ENCODE measurements around the gene SLMAP.
"Not testable (repeated sequence)": the region's sequence is repeated elsewhere in the genome, so short reads cannot be mapped to it uniquely, and the experiment has no call there.

Gene SLMAP

DNA sequence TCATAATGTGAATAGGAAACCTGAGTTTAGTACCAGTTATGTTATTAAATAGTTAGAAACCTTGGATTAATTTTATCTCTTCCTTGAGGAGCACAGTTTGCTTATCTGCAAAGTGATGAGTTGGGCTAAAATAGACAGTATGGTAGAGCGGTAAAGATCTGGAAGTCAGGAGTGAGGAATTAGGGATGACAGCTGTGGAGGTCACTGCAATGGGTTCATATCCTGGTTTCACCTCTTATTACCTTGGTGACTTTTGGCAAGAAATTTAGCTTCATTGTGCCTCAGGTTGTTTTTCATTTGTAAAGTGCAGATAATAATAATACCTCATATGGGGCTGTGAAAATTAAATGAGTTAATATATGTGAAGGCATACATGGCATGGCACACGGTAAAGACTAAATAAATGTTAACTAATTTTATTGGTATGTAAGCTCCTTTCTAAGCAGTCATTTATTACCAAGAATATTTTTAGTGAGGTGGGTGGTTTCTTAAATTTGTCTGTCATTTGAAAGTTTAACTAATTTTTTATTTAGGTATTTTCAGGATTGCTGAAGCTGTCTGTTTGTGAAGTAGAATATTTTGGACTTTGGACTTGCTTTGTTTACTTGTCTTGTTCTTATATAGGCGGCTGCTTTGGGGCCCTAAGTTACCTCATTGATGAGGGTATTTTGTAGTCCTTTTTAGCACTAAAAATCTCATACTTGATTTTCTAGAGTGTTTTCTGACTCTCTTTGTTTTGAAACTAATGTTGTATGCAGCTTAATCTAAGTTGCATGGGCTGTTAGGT is 41.8 kb downstream of the SLMAP start:
- no peaks in the 10 kb centered on the region for H3K9me3 ChIP-seq (ENCODE audit: low read length)
- no peak overlapping the region for H3K4me3 ChIP-seq (ENCODE audit: low read depth in 1 of 2, low read length in 2 of 2)
- no peak overlapping the region for H3K9ac ChIP-seq (ENCODE audit: low read length)
- no peak overlapping the region for H3K27ac ChIP-seq (ENCODE audit: low read depth, low read length)
- H3K4me1 ChIP-seq (ENCODE audit: insufficient read depth, low read length) = peaks cover 34% of the 10 kb centered on the region
- no peaks in the 10 kb centered on the region for H3K36me3 ChIP-seq (ENCODE audit: insufficient read depth, low read length)
- H3K27me3 ChIP-seq (ENCODE audit: control insufficient read depth in 1 of 2, insufficient read depth in 2 of 2, low read length in 2 of 2) = no peaks in the 10 kb centered on the region

DNA sequence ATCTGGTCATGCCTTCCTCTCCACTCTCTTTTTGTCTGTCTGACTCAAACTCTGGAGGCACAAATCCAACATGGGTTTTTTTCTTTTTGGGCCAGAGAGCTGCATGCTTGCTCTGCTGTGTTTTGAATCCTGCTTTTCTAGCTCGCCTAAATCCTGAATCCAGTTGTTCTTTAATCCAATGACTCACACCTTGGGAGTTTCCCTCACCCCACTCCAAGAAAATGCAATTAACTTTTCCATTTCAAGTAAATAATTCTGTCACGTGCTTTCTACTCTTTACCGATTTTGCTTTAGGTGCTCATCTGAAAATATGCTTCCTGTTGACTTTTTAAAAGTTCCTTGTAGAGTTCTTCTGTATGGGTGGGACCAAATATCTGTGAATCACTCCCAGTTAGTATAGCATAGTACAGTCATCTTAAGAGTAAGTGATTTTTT is 47.6 kb downstream of the SLMAP start:
- peaks cover 27% of the 10 kb centered on the region for H3K4me1 ChIP-seq (ENCODE audit: insufficient read depth, low read length)
- no peaks in the 10 kb centered on the region for H3K9me3 ChIP-seq (ENCODE audit: low read length)
- no peaks in the 10 kb centered on the region for H3K27me3 ChIP-seq (ENCODE audit: control insufficient read depth in 1 of 2, insufficient read depth in 2 of 2, low read length in 2 of 2)
- no peak overlapping the region for H3K4me3 ChIP-seq (ENCODE audit: low read depth in 1 of 2, low read length in 2 of 2)
- no peak overlapping the region for H3K27ac ChIP-seq (ENCODE audit: low read depth, low read length)
- H3K9ac ChIP-seq (ENCODE audit: low read length) = no peak overlapping the region
- H3K36me3 ChIP-seq (ENCODE audit: insufficient read depth, low read length) = no peaks in the 10 kb centered on the region

DNA sequence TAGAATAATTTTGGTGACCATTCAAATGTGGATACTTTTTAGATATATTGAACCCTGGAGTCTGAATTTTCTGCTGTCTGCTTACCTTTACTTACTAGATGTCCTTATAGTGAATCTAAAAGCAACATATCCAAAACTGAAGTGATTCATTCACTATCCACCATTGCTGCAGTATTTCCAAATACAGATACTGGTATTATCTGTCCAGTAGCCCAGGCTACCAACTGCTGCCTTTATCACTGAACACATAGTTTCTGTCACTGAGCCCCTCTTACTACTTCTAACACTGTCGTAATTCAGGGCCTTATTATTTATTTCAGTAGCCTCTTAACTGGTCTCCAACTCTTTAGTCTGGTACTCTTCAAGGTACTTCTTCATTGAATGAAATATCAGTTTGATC is 49.2 kb downstream of the SLMAP start:
- Histone ChIP-seq H3K36me3 (ENCODE audit: insufficient read depth, low read length) (no peaks in the 10 kb centered on the region), H3K9ac (ENCODE audit: low read length) (no peak overlapping the region), H3K4me3 (ENCODE audit: low read depth in 1 of 2, low read length in 2 of 2) (no peak overlapping the region), H3K27me3 (ENCODE audit: control insufficient read depth in 1 of 2, insufficient read depth in 2 of 2, low read length in 2 of 2) (no peaks in the 10 kb centered on the region), H3K27ac (ENCODE audit: low read depth, low read length) (no peak overlapping the region), H3K4me1 (ENCODE audit: insufficient read depth, low read length) (peaks cover 30% of the 10 kb centered on the region), H3K9me3 (ENCODE audit: low read length) (no peaks in the 10 kb centered on the region)

DNA sequence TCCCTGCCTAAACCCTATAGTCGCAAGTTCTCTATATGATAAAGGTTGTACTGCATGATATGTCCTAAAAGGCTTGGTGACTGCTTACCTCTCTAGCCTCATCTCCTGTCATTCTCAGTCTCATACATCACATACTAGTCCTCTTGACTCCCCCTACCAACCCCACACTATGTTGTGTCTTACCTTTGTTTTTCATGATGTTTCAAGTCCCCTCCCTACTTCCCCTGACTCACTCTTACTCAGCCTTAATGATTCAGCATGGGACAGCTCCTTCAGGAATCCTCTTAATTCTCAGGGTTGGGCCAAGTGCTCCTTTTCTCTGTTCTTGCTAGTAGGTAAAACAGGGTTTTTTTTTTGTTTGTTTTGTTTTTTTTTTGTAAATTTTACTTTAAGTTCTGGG is 49.6 kb downstream of the SLMAP start:
- Histone ChIP-seq H3K36me3 (ENCODE audit: insufficient read depth, low read length) (no peaks in the 10 kb centered on the region), H3K27me3 (ENCODE audit: control insufficient read depth in 1 of 2, insufficient read depth in 2 of 2, low read length in 2 of 2) (no peaks in the 10 kb centered on the region), H3K9ac (ENCODE audit: low read length) (no peak overlapping the region), H3K9me3 (ENCODE audit: low read length) (no peaks in the 10 kb centered on the region), H3K4me1 (ENCODE audit: insufficient read depth, low read length) (peaks cover 34% of the 10 kb centered on the region), H3K27ac (ENCODE audit: low read depth, low read length) (no peak overlapping the region), H3K4me3 (ENCODE audit: low read depth in 1 of 2, low read length in 2 of 2) (no peak overlapping the region)

- H3K36me3 ChIP-seq (ENCODE audit: insufficient read depth, low read length); H3K27me3 ChIP-seq (ENCODE audit: control insufficient read depth in 1 of 2, insufficient read depth in 2 of 2, low read length in 2 of 2); H3K9ac ChIP-seq (ENCODE audit: low read length); H3K4me3 ChIP-seq (ENCODE audit: low read depth in 1 of 2, low read length in 2 of 2); H3K9me3 ChIP-seq (ENCODE audit: low read length); H3K27ac ChIP-seq (ENCODE audit: low read depth, low read length): not testable (repeated sequence)
- peaks cover 37% of the 10 kb centered on the region for H3K4me1 ChIP-seq (ENCODE audit: insufficient read depth, low read length)
Measured at GRCh38 chr3:57806195-57806594, 50.1 kb downstream of the SLMAP start.

DNA sequence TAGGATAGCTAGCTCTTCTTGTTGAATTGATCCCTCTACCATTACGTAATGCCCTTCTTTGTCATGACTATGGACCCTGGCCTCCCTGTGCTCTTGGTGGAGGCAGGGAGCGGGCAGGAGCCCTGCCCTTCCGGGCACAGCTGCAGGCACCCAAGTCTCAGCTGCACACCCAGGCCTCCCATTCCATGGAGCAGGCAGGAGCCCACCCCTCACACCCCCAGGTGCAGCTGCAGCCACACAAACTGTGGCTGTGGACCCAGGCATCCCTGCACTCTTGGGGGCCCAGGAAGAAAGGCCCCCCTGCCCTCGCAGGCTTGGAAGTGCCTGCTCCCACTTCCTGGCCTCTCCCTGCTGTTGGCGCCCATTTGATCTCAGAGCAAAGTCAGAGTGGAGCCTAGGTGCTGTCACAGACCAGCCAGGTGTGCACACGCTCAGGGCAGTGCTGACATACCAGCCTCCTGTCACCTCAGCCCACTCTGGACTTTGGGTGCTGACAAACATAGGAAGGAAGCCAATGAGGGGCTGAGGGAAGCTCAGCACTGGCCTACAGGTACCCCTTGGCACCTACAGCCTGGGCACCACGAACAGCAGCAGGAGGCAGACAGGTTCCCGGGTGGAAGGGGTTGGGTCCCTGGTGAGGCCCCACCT is 53.0 kb downstream of the SLMAP start:
- Histone ChIP-seq H3K9ac (ENCODE audit: low read length) (no peak overlapping the region), H3K4me1 (ENCODE audit: insufficient read depth, low read length) (peaks cover 16% of the 10 kb centered on the region), H3K4me3 (ENCODE audit: low read depth in 1 of 2, low read length in 2 of 2) (no peak overlapping the region), H3K27me3 (ENCODE audit: control insufficient read depth in 1 of 2, insufficient read depth in 2 of 2, low read length in 2 of 2) (no peaks in the 10 kb centered on the region), H3K36me3 (ENCODE audit: insufficient read depth, low read length) (no peaks in the 10 kb centered on the region), H3K9me3 (ENCODE audit: low read length) (no peaks in the 10 kb centered on the region), H3K27ac (ENCODE audit: low read depth, low read length) (no peak overlapping the region)

GRCh38 chr3:57809609-57809968 is 53.5 kb downstream of the SLMAP start:
- Histone ChIP-seq H3K27me3 (ENCODE audit: control insufficient read depth in 1 of 2, insufficient read depth in 2 of 2, low read length in 2 of 2) (no peaks in the 10 kb centered on the region), H3K4me3 (ENCODE audit: low read depth in 1 of 2, low read length in 2 of 2) (no peak overlapping the region), H3K4me1 (ENCODE audit: insufficient read depth, low read length) (peaks cover 15% of the 10 kb centered on the region), H3K9me3 (ENCODE audit: low read length) (no peaks in the 10 kb centered on the region), H3K27ac (ENCODE audit: low read depth, low read length) (no peak overlapping the region), H3K9ac (ENCODE audit: low read length) (no peak overlapping the region), H3K36me3 (ENCODE audit: insufficient read depth, low read length) (no peaks in the 10 kb centered on the region)

DNA sequence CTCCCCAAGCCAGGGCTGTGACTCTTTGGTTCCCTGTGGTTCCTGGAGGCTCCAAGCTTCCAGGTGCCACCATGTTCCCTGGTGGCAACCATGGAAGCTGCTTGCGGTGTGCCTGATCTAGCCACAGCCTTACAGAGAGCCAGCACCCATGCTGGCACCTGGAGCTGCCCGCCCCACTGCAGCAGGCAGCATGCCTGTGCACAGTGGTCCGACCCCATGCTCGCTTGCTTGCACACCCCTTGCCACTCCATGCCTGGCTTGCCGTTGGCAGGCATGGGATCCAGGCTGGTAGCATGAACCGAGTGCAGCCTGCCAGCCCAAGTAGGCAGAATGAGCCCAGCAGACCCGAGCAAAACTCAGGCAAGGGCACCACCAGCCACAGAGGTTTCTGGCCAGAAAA is 53.9 kb downstream of the SLMAP start:
- Histone ChIP-seq H3K27me3 (ENCODE audit: control insufficient read depth in 1 of 2, insufficient read depth in 2 of 2, low read length in 2 of 2) (no peaks in the 10 kb centered on the region), H3K27ac (ENCODE audit: low read depth, low read length) (no peak overlapping the region), H3K4me3 (ENCODE audit: low read depth in 1 of 2, low read length in 2 of 2) (no peak overlapping the region), H3K36me3 (ENCODE audit: insufficient read depth, low read length) (no peaks in the 10 kb centered on the region), H3K9ac (ENCODE audit: low read length) (no peak overlapping the region), H3K4me1 (ENCODE audit: insufficient read depth, low read length) (peaks cover 15% of the 10 kb centered on the region), H3K9me3 (ENCODE audit: low read length) (no peaks in the 10 kb centered on the region)

- H3K9ac ChIP-seq (ENCODE audit: low read length) = no peak overlapping the region
- H3K4me3 ChIP-seq (ENCODE audit: low read depth in 1 of 2, low read length in 2 of 2) = no peak overlapping the region
- no peaks in the 10 kb centered on the region for H3K27me3 ChIP-seq (ENCODE audit: control insufficient read depth in 1 of 2, insufficient read depth in 2 of 2, low read length in 2 of 2)
- no peak overlapping the region for H3K27ac ChIP-seq (ENCODE audit: low read depth, low read length)
- H3K36me3 ChIP-seq (ENCODE audit: insufficient read depth, low read length) = no peaks in the 10 kb centered on the region
- H3K9me3 ChIP-seq (ENCODE audit: low read length) = no peaks in the 10 kb centered on the region
- H3K4me1 ChIP-seq (ENCODE audit: insufficient read depth, low read length) = peaks cover 15% of the 10 kb centered on the region
Measured at GRCh38 chr3:57810471-57811137, 54.5 kb downstream of the SLMAP start.

DNA sequence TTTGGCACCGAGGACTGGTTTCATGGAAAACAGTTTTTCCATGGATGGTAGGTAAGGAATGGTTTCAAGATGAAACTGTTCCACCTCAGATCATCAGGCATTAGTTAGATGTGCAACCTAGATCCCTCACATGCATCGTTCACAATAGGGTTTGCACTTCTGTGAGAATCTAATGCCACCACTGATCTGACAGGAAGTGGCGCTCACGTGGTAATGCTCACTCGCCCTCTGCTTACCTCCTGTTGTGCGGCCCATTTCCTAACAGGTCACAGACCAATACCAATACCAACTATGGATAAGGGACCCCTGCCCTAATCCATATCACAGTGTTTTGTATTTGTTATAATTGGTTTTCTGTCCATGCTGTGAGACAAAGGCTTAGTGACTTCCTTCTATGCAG is 58.9 kb downstream of the SLMAP start:
- H3K4me3 ChIP-seq (ENCODE audit: low read depth in 1 of 2, low read length in 2 of 2) = no peak overlapping the region
- no peak overlapping the region for H3K27ac ChIP-seq (ENCODE audit: low read depth, low read length)
- H3K9me3 ChIP-seq (ENCODE audit: low read length) = no peaks in the 10 kb centered on the region
- H3K27me3 ChIP-seq (ENCODE audit: control insufficient read depth in 1 of 2, insufficient read depth in 2 of 2, low read length in 2 of 2) = no peaks in the 10 kb centered on the region
- H3K4me1 ChIP-seq (ENCODE audit: insufficient read depth, low read length) = peaks cover 9% of the 10 kb centered on the region
- H3K36me3 ChIP-seq (ENCODE audit: insufficient read depth, low read length) = no peaks in the 10 kb centered on the region
- no peak overlapping the region for H3K9ac ChIP-seq (ENCODE audit: low read length)

- H3K27ac ChIP-seq (ENCODE audit: low read depth, low read length) = no peak overlapping the region
- no peaks in the 10 kb centered on the region for H3K4me1 ChIP-seq (ENCODE audit: insufficient read depth, low read length)
- H3K9me3 ChIP-seq (ENCODE audit: low read length) = no peaks in the 10 kb centered on the region
- H3K4me3 ChIP-seq (ENCODE audit: low read depth in 1 of 2, low read length in 2 of 2) = no peak overlapping the region
- no peaks in the 10 kb centered on the region for H3K27me3 ChIP-seq (ENCODE audit: control insufficient read depth in 1 of 2, insufficient read depth in 2 of 2, low read length in 2 of 2)
- H3K9ac ChIP-seq (ENCODE audit: low read length) = no peak overlapping the region
- no peaks in the 10 kb centered on the region for H3K36me3 ChIP-seq (ENCODE audit: insufficient read depth, low read length)
Measured at GRCh38 chr3:57816471-57817095, 60.5 kb downstream of the SLMAP start.
